Left ventricle myocardium inferior (tissue), 1 donor: ENCODE measurements around the gene OR13C4. TPM values are rescaled to one million over a fixed set of nuclear protein-coding genes. Genes with fewer than 3 reads are reported as not detected.

ENCODE experiments used
- DNase-seq: peaks from one replicate; pipeline ENCODE4 v3.0.0-alpha.2; 2020
- H3K27ac ChIP-seq: fragments of 200-600 bp; replicated peaks from 2 replicates; pipeline ENCODE4 v1.8.0; 2021
- H3K27me3 ChIP-seq: fragments of 200-600 bp; 2 replicates; pipeline ENCODE4 v1.8.0; 2021; ENCODE audit warnings: low read depth
- H3K36me3 ChIP-seq: fragments of 200-600 bp; 2 replicates; pipeline ENCODE4 v1.8.0; 2021
- H3K4me1 ChIP-seq: fragments of 200-600 bp; 2 replicates; pipeline ENCODE4 v1.8.0; 2021
- H3K4me3 ChIP-seq: fragments of 200-600 bp; 2 replicates; pipeline ENCODE4 v1.8.0; 2021; ENCODE audit warnings: mild to moderate bottlenecking, moderate library complexity
- H3K9me3 ChIP-seq: fragments of 200-600 bp; replicated peaks from 2 replicates; pipeline ENCODE4 v1.8.0; 2021
- intact Hi-C: fragments of 100-400 bp; cut with micrococcal nuclease; formaldehyde crosslinking; loops from one replicate; pipeline ENCODE4 v1.11.0; 2022
- total RNA-seq: library from RNA; stranded (reverse); fragmentation: NEBNext Ultra II Directional; extraction: Animal tissue kit (Norgen Biotek cat#: 25700); gene quantifications from one replicate; pipeline ENCODE4 v1.2.1, GENCODE V29; 2021
- TF ChIP-seq, protein P1 (sequence below): fragments of 200-600 bp; IDR thresholded peaks from 2 replicates; pipeline ENCODE4 v1.8.0; 2021; ENCODE audit warnings: antibody characterized with exemption, mild to moderate bottlenecking, borderline replicate concordance
- donor health status: DM: no; HTN: yes; CAD: no; lungs with severe emphysema.

The OR13C4 gene
- total RNA-seq, 1 donor from 2014 or later: not detected

GRCh38 chr9:104556830-104557634 is 30.0 kb upstream of the OR13C4 start:
- TF ChIP-seq, protein P1, sequence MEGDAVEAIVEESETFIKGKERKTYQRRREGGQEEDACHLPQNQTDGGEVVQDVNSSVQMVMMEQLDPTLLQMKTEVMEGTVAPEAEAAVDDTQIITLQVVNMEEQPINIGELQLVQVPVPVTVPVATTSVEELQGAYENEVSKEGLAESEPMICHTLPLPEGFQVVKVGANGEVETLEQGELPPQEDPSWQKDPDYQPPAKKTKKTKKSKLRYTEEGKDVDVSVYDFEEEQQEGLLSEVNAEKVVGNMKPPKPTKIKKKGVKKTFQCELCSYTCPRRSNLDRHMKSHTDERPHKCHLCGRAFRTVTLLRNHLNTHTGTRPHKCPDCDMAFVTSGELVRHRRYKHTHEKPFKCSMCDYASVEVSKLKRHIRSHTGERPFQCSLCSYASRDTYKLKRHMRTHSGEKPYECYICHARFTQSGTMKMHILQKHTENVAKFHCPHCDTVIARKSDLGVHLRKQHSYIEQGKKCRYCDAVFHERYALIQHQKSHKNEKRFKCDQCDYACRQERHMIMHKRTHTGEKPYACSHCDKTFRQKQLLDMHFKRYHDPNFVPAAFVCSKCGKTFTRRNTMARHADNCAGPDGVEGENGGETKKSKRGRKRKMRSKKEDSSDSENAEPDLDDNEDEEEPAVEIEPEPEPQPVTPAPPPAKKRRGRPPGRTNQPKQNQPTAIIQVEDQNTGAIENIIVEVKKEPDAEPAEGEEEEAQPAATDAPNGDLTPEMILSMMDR: no peak
- no peak for DNase-seq
- Histone ChIP-seq H3K27ac (no peak overlapping the region), H3K27me3 (no peaks in the 10 kb centered on the region), H3K36me3 (no peaks in the 10 kb centered on the region), H3K4me1 (no peaks in the 10 kb centered on the region), H3K4me3 (no peak overlapping the region), H3K9me3 (peaks cover 21% of the 10 kb centered on the region)
- intact Hi-C loops: no loop called here

DNA sequence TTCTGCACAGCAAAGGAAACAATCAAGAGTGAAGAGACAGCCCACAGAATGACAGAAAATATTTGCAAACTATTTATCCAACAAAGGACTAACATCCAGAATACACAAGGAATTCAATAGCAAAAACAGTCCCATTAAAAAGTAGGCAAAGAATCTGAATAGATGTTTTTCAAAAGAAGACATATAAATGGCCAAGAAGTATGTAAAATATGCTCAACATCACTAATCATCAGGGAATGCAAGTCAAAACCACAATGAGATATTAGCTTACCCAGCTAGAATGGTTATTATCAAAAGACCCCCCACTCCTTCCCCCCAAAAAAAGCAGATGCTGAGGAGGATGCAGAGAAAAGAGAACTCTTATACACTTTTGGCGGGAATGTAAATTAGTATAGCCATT is 28.5 kb upstream of the OR13C4 start:
- no peaks in the 10 kb centered on the region for H3K4me1 ChIP-seq
- H3K27ac ChIP-seq: no peak overlapping the region
- no peaks in the 10 kb centered on the region for H3K36me3 ChIP-seq
- no peaks in the 10 kb centered on the region for H3K27me3 ChIP-seq
- intact Hi-C loops: no loop called here
- no peak overlapping the region for H3K4me3 ChIP-seq
- H3K9me3 ChIP-seq: peaks cover 21% of the 10 kb centered on the region
- DNase-seq: no peak
- TF ChIP-seq, protein P1: no peak

- no peaks in the 10 kb centered on the region for H3K27me3 ChIP-seq
- no peaks in the 10 kb centered on the region for H3K4me1 ChIP-seq
- H3K27ac ChIP-seq: no peak overlapping the region
- H3K9me3 ChIP-seq: peaks cover 3% of the 10 kb centered on the region
- no peak for DNase-seq
- TF ChIP-seq, protein P1: no peak
- no peak overlapping the region for H3K4me3 ChIP-seq
- no peaks in the 10 kb centered on the region for H3K36me3 ChIP-seq
- intact Hi-C loops: no loop called here
Observed at GRCh38 chr9:104553261-104553660, 26.3 kb upstream of the OR13C4 start.

- DNase-seq: no peak
- Histone ChIP-seq H3K27ac (no peak overlapping the region), H3K4me1 (no peaks in the 10 kb centered on the region), H3K27me3 (no peaks in the 10 kb centered on the region), H3K36me3 (no peaks in the 10 kb centered on the region), H3K9me3 (no peaks in the 10 kb centered on the region), H3K4me3 (no peak overlapping the region)
- TF ChIP-seq, protein P1: no peak
- intact Hi-C loops: no loop called here
Observed at GRCh38 chr9:104544644-104545043, 17.6 kb upstream of the OR13C4 start.

DNA sequence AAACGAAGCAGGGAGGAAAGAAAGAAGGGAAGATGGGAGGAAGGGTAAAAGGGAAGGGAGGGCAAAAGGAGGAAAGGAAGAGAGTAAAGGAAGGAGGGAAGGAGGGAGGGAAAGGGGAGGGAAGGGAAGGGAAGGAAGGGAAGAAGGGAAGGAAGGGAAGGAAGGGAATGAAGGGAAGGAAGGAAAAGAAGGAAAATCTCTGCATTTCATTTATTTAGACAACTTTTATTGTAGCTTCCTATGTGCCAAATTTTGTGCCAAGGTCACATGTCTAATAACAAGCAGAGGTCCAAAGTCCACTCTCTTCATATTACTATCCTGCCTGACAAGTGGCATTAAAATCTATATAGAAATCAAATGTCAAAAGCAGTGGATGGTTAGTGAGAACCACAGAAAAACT is 12.3 kb upstream of the OR13C4 start:
- intact Hi-C loops: no loop called here
- no peak for DNase-seq
- H3K9me3 ChIP-seq: no peaks in the 10 kb centered on the region
- H3K4me3 ChIP-seq: no peak overlapping the region
- no peaks in the 10 kb centered on the region for H3K27me3 ChIP-seq
- TF ChIP-seq, protein P1: no peak
- no peaks in the 10 kb centered on the region for H3K4me1 ChIP-seq
- H3K27ac ChIP-seq: no peak overlapping the region
- H3K36me3 ChIP-seq: no peaks in the 10 kb centered on the region
